NCI-H226 (cell line): Measurements from ENCODE around the gene RAB23.
A peak's percentile ranks its signal among the peaks of the same experiment; 100 is the strongest.
"Not testable (repeated sequence)": the region's sequence is repeated elsewhere in the genome, so short reads cannot be mapped to it uniquely, and the experiment has no call there.

Source experiments
- DNase-seq: peaks from one replicate; pipeline ENCODE4 v3.0.0-alpha.2; 2015

Gene RAB23

DNA sequence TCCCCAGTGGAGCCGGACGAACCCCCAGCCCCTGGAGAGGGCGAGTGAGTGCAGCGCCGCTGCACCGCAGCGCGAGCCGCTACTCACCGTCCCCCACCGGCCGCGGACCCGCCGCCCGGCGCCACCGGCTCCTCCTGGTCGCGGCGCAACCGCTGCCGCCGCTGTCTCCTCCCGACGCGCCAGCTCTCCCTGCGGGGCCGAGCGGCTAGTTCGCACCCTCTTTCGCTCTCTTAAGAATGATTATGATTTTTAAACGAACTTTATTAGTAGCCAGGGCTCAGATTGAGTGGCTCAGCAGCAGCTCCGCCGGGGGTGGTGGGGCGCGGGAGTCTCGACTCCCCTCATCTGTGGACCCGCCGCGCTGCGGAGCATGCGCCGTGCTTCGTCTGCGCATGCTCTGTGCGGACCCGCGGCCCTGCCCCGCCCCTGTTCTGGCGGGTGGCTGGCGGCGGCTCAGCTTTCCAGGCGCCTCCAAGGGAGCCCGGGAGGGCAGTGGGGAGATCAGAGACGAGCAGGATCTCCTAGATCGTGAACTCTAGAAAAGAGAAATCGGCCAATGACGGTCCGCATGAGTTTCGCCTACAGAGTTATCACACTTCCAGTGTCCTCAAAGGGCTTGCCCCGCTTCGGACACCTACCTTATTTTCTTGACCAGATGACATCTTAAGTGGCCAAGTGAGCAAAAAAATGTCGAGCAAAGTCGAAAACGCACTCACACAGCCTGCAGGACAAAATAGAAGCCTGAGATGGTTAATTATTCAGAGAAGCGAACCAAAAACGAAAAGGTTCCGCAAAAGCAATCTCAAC is at the start of gene RAB23:
Gene RAB23, minus strand, starts transcription at position 372 of the 807 bp plus-strand sequence. CDS start 11,927 bp downstream, outside the sequence.
- DNase-seq, result peak; percentile 70

- no peak for DNase-seq
Observed at GRCh38 chr6:57268294-57268640, 46.2 kb upstream of the RAB23 start.

DNA sequence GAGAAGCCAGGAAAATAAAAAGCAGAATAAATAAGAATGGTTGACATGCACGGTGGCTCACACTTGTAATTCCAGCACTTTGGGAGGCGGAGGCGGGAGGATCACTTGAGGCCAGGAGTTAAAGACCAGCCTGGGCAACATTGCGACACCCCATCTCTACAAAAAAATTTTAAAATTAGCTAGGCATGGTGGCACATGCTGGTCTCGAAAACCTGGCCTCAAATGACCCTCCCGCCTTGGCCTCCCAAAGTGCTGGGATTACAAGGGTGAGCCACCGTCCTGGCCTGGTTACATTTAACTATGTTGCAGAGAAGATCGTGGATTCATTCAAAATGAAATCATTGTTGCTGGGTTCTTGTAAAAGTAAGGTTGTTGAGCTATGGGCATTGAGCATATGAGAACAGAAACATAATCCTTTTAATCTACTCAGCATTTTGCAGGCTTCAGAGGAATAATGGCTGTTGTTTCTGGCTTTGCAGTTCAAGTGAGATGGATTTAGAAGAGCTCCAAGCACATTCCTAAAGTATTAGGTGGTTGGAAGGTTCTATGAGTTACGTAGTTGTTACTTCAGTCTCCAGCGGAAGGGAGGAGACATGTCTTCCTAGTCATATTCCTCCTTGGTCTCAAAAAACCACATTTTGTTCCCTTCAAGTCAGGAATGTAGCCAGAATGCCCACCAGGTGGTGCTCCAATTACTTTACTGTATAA is 45.6 kb upstream of the RAB23 start:
- peak; percentile 97 for DNase-seq

DNA sequence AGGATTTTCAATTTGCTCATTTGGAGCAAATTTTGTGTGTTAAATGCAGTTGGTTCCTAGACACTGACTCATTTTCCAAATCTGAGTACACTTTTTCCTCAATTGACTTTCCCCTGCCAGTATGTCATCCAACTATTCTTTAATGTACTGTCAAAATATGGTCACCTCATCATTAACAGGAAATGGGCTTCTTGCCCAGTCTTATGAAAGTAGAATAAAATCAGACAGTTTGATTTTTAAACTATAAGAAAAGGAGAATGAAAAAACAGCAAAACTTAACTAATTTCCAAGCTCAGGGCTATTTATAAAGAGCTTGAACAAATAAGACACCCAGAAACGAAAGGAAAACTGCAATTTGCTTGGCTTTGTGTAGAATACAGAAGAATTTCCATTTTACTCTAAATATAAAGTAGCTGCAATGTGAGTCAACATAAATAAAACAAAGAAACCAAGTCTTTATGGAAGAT is 43.7 kb upstream of the RAB23 start:
- DNase-seq, result no peak

- DNase-seq, result no peak
Observed at GRCh38 chr6:57263739-57264138, 41.6 kb upstream of the RAB23 start.

DNA sequence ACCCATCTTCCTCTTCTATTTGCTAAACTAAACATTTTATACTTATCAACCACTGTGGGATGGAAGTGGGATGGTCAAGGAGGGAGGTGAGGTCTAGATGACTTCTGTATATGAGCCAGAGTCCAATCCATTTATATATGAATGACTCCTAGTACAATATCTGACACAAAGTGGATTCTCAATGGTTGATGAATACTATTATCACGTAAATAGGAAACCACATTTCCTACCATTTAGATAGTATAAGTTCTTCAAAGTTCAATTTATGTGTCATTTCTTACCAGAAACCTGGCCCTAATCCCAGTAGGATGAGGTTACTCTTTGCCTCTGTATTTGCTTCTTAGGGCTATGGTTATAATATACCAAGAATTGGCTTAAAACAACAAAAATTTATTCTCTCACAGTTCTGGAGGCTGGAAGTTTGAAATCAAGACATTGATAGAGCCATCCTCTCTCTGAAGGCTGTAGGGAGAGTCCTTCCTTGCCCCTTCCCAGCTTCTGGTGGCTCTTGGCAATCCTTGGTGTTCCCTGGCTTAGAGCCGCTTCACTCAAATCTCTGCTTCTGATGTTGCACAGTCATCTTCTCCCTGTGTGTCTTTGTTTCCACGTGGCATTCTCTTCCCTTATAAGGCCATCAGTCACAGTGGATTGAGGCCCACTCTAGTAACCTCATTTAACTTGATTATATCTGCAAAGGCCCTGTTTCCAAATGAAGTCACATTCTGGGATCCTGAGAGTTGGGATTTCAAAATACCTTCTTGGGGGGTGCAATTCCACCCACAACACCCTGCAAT is 41.0 kb upstream of the RAB23 start:
- peak; percentile 92 for DNase-seq

DNA sequence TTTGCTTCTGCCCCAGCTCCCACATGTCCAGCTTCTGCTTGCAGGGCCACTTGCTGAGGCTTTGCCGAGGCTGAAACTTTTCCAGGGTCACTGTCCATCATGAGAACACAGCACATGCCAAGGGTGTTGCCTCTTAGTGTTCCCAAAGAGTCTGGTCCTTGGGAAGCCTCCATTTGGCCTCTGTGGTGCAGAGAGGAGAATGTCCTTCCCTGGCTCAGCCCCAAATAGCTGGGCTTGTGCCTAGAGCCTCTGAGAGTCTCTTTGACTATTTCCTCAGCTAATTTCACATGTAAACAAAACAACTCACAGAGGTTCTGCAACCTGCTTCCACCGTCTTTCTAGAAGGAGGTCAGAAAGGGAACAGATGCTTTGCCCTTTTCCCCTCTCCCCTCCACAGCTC is 40.4 kb upstream of the RAB23 start:
- DNase-seq, result no peak

GRCh38 chr6:57261926-57262325 is 39.8 kb upstream of the RAB23 start:
- DNase-seq, result no peak

GRCh38 chr6:57259064-57259463 is 37.0 kb upstream of the RAB23 start:
- no peak for DNase-seq

GRCh38 chr6:57257911-57258541 is 35.9 kb upstream of the RAB23 start:
- peak; percentile 55 for DNase-seq

DNA sequence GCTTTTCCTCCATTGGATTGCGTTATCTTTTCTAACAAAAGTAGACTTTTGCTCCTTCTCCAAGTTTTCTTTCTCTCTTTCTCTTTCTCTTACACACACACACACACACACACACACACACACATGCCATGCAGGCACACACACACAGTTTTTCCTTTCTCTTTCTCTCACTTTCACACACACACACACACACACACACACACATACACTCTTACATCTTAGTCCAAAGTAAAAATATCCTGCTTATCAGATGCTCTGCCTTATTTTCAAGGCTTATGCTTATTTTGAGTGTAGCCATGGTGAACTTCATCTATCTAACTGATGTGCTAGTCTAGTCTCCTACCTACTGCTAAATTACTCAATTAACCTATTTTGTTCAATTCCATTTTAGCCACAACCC is 34.4 kb upstream of the RAB23 start:
- no peak for DNase-seq

- no peak for DNase-seq
Observed at GRCh38 chr6:57255451-57256169, 33.5 kb upstream of the RAB23 start.

DNA sequence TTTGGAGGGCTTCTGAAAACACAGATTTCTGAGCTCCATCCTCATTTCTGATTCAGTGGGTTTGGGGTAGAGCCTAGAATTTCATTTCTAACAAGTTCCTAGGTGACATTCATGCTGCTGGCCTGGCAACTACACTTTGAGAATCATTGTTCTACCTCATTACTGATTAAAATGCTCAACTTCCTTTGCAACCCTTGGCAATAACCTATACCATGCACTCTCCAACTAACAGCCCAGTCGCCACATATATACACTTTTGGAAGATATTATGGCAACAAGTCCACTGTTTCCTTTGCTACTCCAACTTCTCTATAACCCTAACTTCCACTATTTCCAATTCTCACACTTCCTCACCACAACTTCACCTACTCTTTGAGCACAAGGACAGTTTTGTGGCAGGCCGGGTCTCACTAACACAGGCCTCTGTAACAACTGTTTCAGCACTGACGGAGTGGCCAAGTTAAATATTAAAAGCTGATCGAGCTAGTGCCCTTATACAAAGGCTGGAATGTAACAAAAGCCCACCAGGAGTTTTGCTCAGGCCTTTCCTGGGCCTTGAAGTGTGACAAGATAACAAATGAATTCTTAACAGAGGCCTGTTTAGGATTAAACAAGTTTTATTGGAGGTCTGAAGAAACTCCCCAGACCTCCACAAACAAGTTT is 32.1 kb upstream of the RAB23 start:
- DNase-seq, result no peak

- no peak for DNase-seq
Observed at GRCh38 chr6:57252975-57253374, 30.9 kb upstream of the RAB23 start.

DNA sequence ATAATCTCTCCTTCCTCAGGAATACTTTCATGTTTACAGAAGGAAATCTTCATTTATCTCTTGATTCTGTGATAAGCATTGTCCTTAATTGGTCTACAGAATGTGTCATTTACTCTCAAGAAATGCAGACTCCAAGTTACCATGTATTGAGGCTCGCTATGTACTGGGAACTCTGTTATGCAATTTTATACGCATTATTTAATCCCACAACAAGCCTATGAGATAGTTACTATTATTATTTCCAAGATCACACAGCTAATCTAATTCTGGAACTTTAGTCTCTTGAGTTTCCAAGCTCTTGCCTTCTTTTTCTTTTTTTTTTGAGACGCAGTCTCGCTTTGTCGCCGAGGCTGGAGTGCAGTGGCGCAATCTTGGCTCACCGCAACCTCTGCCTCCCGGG is 30.0 kb upstream of the RAB23 start:
- DNase-seq, result no peak

GRCh38 chr6:57250348-57250747 is 28.2 kb upstream of the RAB23 start:
- DNase-seq, result no peak

- peak; percentile 20 for DNase-seq
Observed at GRCh38 chr6:57248311-57248895, 26.3 kb upstream of the RAB23 start.

GRCh38 chr6:57247603-57248002 is 25.5 kb upstream of the RAB23 start:
- DNase-seq, result no peak

DNA sequence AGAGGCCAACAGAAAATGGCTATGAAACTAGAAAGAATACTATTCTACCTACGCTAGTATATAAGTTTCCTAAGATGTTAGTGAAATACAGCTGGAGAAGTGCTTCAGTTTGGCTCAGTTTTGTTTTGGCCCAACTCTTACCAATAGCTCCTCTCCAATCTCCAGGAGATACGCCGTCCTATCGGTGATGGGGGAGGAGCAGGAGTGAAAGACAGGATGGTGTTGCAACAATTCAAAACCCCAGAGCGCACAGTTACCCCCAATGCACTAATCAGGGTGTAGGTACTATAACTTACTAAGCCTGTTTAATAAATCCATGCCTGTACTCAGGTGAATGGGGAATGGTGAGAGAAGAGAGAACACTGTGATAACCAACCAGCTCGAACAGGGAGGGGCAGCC is 24.2 kb upstream of the RAB23 start:
- DNase-seq, result no peak

DNA sequence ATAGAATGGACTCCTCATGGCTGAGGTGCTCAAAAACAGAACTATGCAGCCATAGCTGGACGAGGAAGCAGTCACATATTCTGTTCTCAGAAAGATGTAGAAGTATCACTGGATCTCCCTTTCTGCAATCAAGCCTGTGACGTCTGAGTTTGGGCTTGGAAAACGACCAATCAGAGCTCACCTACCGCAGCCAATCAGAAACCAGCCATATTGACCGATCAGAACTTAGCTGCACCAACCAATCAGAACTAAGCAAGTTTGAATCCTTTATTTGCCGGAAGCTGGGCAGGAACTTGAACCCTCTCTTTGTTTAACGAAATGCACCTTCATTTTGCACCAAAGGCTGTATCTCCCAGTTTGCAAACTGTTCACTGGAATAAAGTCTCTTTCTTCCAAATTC is 21.8 kb upstream of the RAB23 start:
- no peak for DNase-seq

- DNase-seq, result not testable (repeated sequence)
Observed at GRCh38 chr6:57243526-57243925, 21.4 kb upstream of the RAB23 start.
